ENCODE data around the gene PPRC1.

PPRC1 gene

GRCh38 chr10:102191956-102192355 lies 59.1 kb downstream of the PPRC1 start:
- no peak for DNase-seq

DNA sequence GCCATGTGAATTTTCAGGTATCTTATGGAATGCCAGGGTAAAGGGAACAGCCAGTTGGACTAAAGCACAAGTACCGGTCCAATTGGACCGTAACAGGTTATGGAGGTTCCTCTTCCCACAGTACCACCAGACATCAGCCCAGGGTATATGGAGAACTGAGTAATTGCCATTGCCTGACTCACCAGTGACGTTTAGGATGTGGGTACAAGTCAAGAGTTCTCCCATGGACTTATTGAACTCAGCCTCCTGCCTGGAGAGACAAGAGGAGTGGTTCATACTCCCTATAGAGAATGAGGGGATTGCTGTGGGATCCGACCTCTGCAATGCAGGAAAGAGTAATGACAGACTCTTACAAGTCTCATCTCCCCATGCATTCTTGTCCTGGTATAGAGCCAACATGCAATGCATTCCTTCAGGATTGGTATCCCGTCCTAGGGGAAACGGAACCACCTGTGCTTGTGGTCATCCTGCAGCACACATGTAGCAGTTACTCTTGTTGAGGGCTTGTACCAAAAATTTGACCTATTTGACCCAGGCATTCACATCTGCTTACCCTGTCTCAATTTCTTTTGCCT lies 62.5 kb downstream of the PPRC1 start:
- no peak for DNase-seq

- no peak for DNase-seq
Measured at GRCh38 chr10:102196893-102197292, 64.1 kb downstream of the PPRC1 start.

- no peak for DNase-seq
Measured at GRCh38 chr10:102198027-102198426, 65.2 kb downstream of the PPRC1 start.
